NCI-H460 (cell line): ENCODE data around the gene HNRNPA2B1. TPM values are rescaled to one million over a fixed set of nuclear protein-coding genes. Genes with fewer than 3 reads are reported as not detected.
A peak's percentile ranks its signal among the peaks of the same experiment; 100 is the strongest.

ENCODE experiments used
- DNase-seq: peaks from one replicate; pipeline ENCODE4 v3.0.0-alpha.2; 2016; ENCODE audit warnings: low read depth; ENCODE audit errors: extremely low read depth
- polyA plus RNA-seq: library from polyadenylated mRNA; depleted of rRNA; stranded (reverse); fragments of >200 nt; gene quantifications from 2 replicates; pipeline ENCODE4 v1.2.3, GENCODE V29; 2014; cell fraction: nucleus; rRNA removed
- total RNA-seq: library from RNA; depleted of rRNA; stranded (reverse); fragments of >200 nt; shearing (Covaris generic); gene quantifications from 2 replicates; pipeline ENCODE4 v1.2.3, GENCODE V29; 2014; rRNA removed

Gene HNRNPA2B1
- total RNA-seq = 214 and 284 TPM in 2 replicates
- 445 and 471 TPM in 2 replicates for polyA plus RNA-seq

- peak; percentile 97 for DNase-seq
Measured at GRCh38 chr7:26200444-26201246, at the start of gene HNRNPA2B1. Gene HNRNPA2B1, minus strand, starts transcription at chr7:26200746. Its CDS starts 169 bp downstream, at chr7:26200577.

- DNase-seq = no peak
Measured at GRCh38 chr7:26250239-26250638, 49.7 kb upstream of the HNRNPA2B1 start.

- no peak for DNase-seq
Measured at GRCh38 chr7:26245150-26245549, 44.6 kb upstream of the HNRNPA2B1 start.

- no peak for DNase-seq
Measured at GRCh38 chr7:26238032-26238431, 37.5 kb upstream of the HNRNPA2B1 start.

GRCh38 chr7:26237035-26237807 lies 36.7 kb upstream of the HNRNPA2B1 start:
- no peak for DNase-seq

GRCh38 chr7:26233902-26234511 lies 33.5 kb upstream of the HNRNPA2B1 start:
- DNase-seq = no peak

- no peak for DNase-seq
Measured at GRCh38 chr7:26227987-26228386, 27.4 kb upstream of the HNRNPA2B1 start.

GRCh38 chr7:26224359-26224758 lies 23.8 kb upstream of the HNRNPA2B1 start:
- DNase-seq = no peak

- DNase-seq = no peak
Measured at GRCh38 chr7:26216049-26216448, 15.5 kb upstream of the HNRNPA2B1 start.

- DNase-seq = no peak
Measured at GRCh38 chr7:26213807-26214515, 13.4 kb upstream of the HNRNPA2B1 start.

GRCh38 chr7:26212921-26213718 lies 12.6 kb upstream of the HNRNPA2B1 start:
- DNase-seq = no peak

- DNase-seq = no peak
Measured at GRCh38 chr7:26208040-26208439, 7.5 kb upstream of the HNRNPA2B1 start.

GRCh38 chr7:26203016-26203415 lies 2.5 kb upstream of the HNRNPA2B1 start:
- no peak for DNase-seq

GRCh38 chr7:26202019-26202990 lies 1.8 kb upstream of the HNRNPA2B1 start:
- DNase-seq = no peak

GRCh38 chr7:26201247-26202018 lies 887 bp upstream of the HNRNPA2B1 start, which contains the start of gene CBX3:
Gene CBX3, plus strand, starts transcription at chr7:26201745. Its CDS starts 1,254 bp downstream, at chr7:26202999.
- DNase-seq = peak; percentile 88

- DNase-seq = no peak
Measured at GRCh38 chr7:26200038-26200443, 505 bp downstream of the HNRNPA2B1 start.

- peak; percentile 71 for DNase-seq
Measured at GRCh38 chr7:26199301-26200037, 1.1 kb downstream of the HNRNPA2B1 start.
